Spleen (tissue), 11 donors: ENCODE data around the gene SLC12A6. TPM values are rescaled to one million over a fixed set of nuclear protein-coding genes. Genes with fewer than 3 reads are reported as not detected.

Experiments used
- DNase-seq: peaks from one replicate; pipeline ENCODE4 v3.0.0-alpha.2; 2020
- H3K27ac ChIP-seq, 8 donors: fragments of 200-600 bp; sonication (generic) in 7 of 8; 1 replicate in 4 of 8; 2 replicates in 4 of 8; pipeline versions ENCODE4 v1.5.0 to v1.8.0; 2016 to 2021; ENCODE audit warnings: inconsistent platforms in 4 of 8, mild to moderate bottlenecking in 4 of 8, moderate library complexity in 1 of 8
- H3K27me3 ChIP-seq, 7 donors: fragments of 200-600 bp; sonication (generic) in 6 of 7; replicated peaks in 1 of 7; 1 replicate in 4 of 7; 2 replicates in 3 of 7; pipeline versions ENCODE4 v1.5.0 to v1.8.0; 2016 to 2021; ENCODE audit warnings: inconsistent platforms in 3 of 7, mild to moderate bottlenecking in 1 of 7
- H3K36me3 ChIP-seq, 6 donors: fragments of 200-600 bp; sonication (generic) in 5 of 6; 1 replicate in 4 of 6; 2 replicates in 2 of 6; pipeline versions ENCODE4 v1.5.0 to v1.8.0; 2016 to 2021; ENCODE audit warnings: inconsistent platforms in 2 of 6
- H3K4me1 ChIP-seq, 6 donors: fragments of 200-600 bp; sonication (generic) in 5 of 6; 1 replicate in 3 of 6; 2 replicates in 3 of 6; pipeline versions ENCODE4 v1.5.0 to v1.8.0; 2016 to 2021; ENCODE audit warnings: inconsistent platforms in 3 of 6
- H3K4me3 ChIP-seq, 8 donors: fragments of 200-600 bp; sonication (generic) in 7 of 8; 1 replicate in 4 of 8; 2 replicates in 4 of 8; pipeline versions ENCODE4 v1.5.0 to v1.8.0; 2016 to 2021; ENCODE audit warnings: inconsistent platforms in 4 of 8, mild to moderate bottlenecking in 4 of 8, moderate library complexity in 2 of 8
- H3K9me3 ChIP-seq, 8 donors: fragments of 200-600 bp; sonication (generic) in 7 of 8; 1 replicate in 4 of 8; 2 replicates in 4 of 8; pipeline versions ENCODE4 v1.5.0 to v1.8.0; 2016 to 2021; ENCODE audit warnings: inconsistent platforms in 4 of 8
- POLR2A ChIP-seq, 3 donors: fragments of 450-650 bp; IDR thresholded peaks; one replicate each; pipeline ENCODE4 v1.5.1; 2017; ENCODE audit warnings: antibody characterized with exemption in 3 of 3, mild to moderate bottlenecking in 1 of 3
- POLR2AphosphoS5 ChIP-seq, 3 donors: sonication (generic); formaldehyde crosslinking; IDR thresholded peaks; one replicate each; pipeline ENCODE4 v1.5.1; 2017; ENCODE audit warnings: antibody characterized with exemption in 3 of 3
- WGBS, 5 donors: extraction: QIAGEN DNeasy Blood & Tissue Kit in 3 of 5; methylation state at CpG; one replicate each; pipeline versions ENCODE4 v1.1.5 to v1.1.7; 2013 to 2018; 5-methylcytosine and 5-hydroxymethylcytosine counted together
- intact Hi-C: fragments of 100-400 bp; cut with DNase I; formaldehyde crosslinking; loops from one replicate; pipeline ENCODE4 v1.15.0; 2023; ENCODE audit warnings: low total_unique reads
- microRNA-seq, 3 donors: library from miRNA; unstranded; fragments of <30 nt; microRNA quantifications; one replicate each; pipeline versions ENCODE4 to v1.1.0, GENCODE V29; 2019 to 2020
- polyA plus RNA-seq, 3 donors: library from polyadenylated mRNA; stranded (reverse); fragments of 200-250 nt; gene quantifications; one replicate each; pipeline ENCODE4 v1.2.1, GENCODE V29; 2013
- small RNA-seq, 4 donors: library from RNA; depleted of rRNA; stranded (forward); fragments of <200 nt; gene quantifications; one replicate each; pipeline ENCODE3, GENCODE V24; 2016
- total RNA-seq, 7 donors: library from RNA; depleted of rRNA in 3 of 7; stranded (reverse); fragments of >200 nt in 3 of 7; fragmentation: NEBNext Ultra II Directional in 4 of 7; extraction: Animal tissue kit (Norgen Biotek cat#: 25700) in 4 of 7; gene quantifications; one replicate each; pipeline versions ENCODE4 v1.1.0 to v1.2.1, GENCODE V29; 2016 to 2021
- TF ChIP-seq, protein P1 (sequence below), 11 experiments: fragments of 200-600 bp in 7 of 11; fragments of 450-650 bp in 4 of 11; sonication (generic) in 4 of 11; IDR thresholded peaks in 8 of 11; conservative IDR thresholded peaks in 3 of 11; 1 replicate in 7 of 11; 2 replicates in 4 of 11; pipeline versions ENCODE4 v1.4.0 to v1.8.0; 2016 to 2021; ENCODE audit warnings: antibody characterized with exemption in 11 of 11, inconsistent platforms in 4 of 11, mild to moderate bottlenecking in 1 of 11
- donor health status: healthy with polysubstance abuse.
- donor health status: DM: no; HTN: no; CAD: no; lungs with moderate emphysema.
- donor health status: DM: no; HTN: no; CAD: no.
- donor health status: Bipolar disorder and iron deficiency.
- donor health status: healthy.
- donor health status: DM: no; HTN: no; CAD: no.
- donor health status: DM: yes; HTN: yes; CAD: no.

SLC12A6 gene
- total and polyA plus RNA-seq, 10 donors: 5.2 to 120 (median 58.3) TPM

DNA sequence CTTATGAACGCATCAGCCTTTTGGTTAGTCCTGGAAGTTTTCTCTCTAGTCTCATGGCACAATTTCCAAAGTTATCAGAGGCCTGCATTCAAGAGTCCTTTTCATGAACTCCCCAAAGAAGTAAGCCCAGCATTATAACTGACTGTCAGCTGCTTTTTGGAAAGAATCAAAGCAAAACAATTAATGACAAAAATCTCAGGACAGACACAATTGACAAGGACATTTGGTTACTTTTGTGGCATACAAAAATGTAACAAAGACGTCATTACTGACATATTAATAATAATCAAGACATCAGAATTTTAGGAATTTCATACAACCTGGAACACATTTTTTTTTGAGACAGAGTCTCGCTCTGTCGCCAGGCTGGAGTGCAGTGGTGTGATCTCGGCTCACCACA is 148.9 kb downstream of the SLC12A6 start:
- intact Hi-C loops: no loop called here
- Histone ChIP-seq H3K27ac (peak overlapping the region in 1 of 8 donors; percentile 42), H3K4me3 (no peak overlapping the region), H3K27me3 (no peaks in the 10 kb centered on the region), H3K9me3 (no peaks in the 10 kb centered on the region), H3K4me1 (peaks cover 0 to 47% (median 17%) of the 10 kb centered on the region in 6 donors), H3K36me3 (peaks cover 0 to 23% (median 0%) of the 10 kb centered on the region in 6 donors)
- no peak for TF ChIP-seq POLR2A (IDR thresholded peaks at IDR 0.05)
- no peak for TF ChIP-seq POLR2AphosphoS5 (IDR thresholded peaks at IDR 0.05)
- TF ChIP-seq, protein P1, sequence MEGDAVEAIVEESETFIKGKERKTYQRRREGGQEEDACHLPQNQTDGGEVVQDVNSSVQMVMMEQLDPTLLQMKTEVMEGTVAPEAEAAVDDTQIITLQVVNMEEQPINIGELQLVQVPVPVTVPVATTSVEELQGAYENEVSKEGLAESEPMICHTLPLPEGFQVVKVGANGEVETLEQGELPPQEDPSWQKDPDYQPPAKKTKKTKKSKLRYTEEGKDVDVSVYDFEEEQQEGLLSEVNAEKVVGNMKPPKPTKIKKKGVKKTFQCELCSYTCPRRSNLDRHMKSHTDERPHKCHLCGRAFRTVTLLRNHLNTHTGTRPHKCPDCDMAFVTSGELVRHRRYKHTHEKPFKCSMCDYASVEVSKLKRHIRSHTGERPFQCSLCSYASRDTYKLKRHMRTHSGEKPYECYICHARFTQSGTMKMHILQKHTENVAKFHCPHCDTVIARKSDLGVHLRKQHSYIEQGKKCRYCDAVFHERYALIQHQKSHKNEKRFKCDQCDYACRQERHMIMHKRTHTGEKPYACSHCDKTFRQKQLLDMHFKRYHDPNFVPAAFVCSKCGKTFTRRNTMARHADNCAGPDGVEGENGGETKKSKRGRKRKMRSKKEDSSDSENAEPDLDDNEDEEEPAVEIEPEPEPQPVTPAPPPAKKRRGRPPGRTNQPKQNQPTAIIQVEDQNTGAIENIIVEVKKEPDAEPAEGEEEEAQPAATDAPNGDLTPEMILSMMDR (IDR thresholded peaks at IDR 0.05 in 8 of 11, conservative IDR thresholded peaks at IDR 0.05 in 3 of 11): no peak
- no peak for DNase-seq
- WGBS, 5 donors: 79 to 90% (median 87%) methylated on average over 5 of the region's 5 CpGs

DNA sequence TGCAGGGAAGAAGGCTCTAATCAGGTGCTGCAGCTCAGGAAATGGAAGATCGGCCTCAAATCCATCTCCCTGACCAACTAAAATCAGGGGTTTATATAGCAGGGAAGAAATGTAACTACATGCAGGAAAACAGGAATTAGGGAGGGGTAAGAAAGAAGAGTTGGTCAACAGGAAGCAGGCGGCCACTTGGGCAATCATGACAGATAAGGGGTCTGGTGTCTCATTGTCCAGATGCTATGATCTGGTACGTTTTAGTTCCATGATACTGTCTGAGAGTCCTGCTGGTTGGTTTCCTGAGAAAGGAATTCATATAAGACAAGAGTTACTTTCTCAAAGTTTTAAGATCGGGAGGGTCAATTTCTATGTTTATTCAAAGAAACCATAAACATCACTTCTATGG is 151.9 kb downstream of the SLC12A6 start:
- H3K4me1 ChIP-seq: peaks cover 0 to 50% (median 17%) of the 10 kb centered on the region in 6 donors
- peak overlapping the region in 1 of 8 donors; percentile 17 for H3K27ac ChIP-seq
- no peaks in the 10 kb centered on the region for H3K27me3 ChIP-seq
- DNase-seq: no peak
- TF ChIP-seq POLR2AphosphoS5 (IDR thresholded peaks at IDR 0.05) (no peak), POLR2A (IDR thresholded peaks at IDR 0.05) (no peak)
- TF ChIP-seq, protein P1 (IDR thresholded peaks at IDR 0.05 in 8 of 11, conservative IDR thresholded peaks at IDR 0.05 in 3 of 11): no peak
- no peaks in the 10 kb centered on the region for H3K9me3 ChIP-seq
- WGBS, 5 donors: 47 to 76% (median 65%) methylated on average over 4 of the region's 4 CpGs
- no peak overlapping the region for H3K4me3 ChIP-seq
- intact Hi-C loops: no loop called here
- H3K36me3 ChIP-seq: peaks cover 0 to 22% (median 0%) of the 10 kb centered on the region in 6 donors

DNA sequence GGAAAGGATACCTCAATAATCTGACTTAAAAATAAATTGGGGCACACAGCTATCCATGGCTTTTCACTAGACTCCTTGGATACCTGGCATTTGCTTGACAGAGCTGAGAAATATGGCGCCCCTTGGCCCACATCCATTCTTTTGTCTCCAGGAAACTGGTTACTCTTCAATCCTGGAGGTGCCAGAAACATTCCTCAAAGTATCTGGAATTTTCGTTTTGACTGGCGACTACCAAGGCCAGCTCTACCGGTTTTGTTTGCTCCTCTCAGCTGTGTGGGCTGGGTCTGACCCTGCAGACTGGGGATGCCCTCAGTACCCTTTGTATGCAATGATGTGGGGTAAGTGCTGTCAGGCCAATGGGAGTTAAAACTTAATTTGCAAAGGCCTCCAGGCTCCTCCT is 154.6 kb downstream of the SLC12A6 start:
- no peaks in the 10 kb centered on the region for H3K27me3 ChIP-seq
- intact Hi-C loops: no loop called here
- no peaks in the 10 kb centered on the region for H3K9me3 ChIP-seq
- DNase-seq: no peak
- H3K4me3 ChIP-seq: no peak overlapping the region
- TF ChIP-seq POLR2AphosphoS5 (IDR thresholded peaks at IDR 0.05) (no peak), POLR2A (IDR thresholded peaks at IDR 0.05) (no peak)
- TF ChIP-seq, protein P1 (IDR thresholded peaks at IDR 0.05 in 8 of 11, conservative IDR thresholded peaks at IDR 0.05 in 3 of 11): no peak
- H3K27ac ChIP-seq: no peak overlapping the region
- 62 to 86% (median 76%) methylated on average over 4 of the region's 4 CpGs for whole genome bisulfite sequencing, 5 donors
- peaks cover 0 to 22% (median 0%) of the 10 kb centered on the region in 6 donors for H3K36me3 ChIP-seq
- H3K4me1 ChIP-seq: peaks cover 0 to 23% (median 5%) of the 10 kb centered on the region in 6 donors

Small RNA genes within 50 kb of the gene (microRNA-seq; reads per million reads assigned to microRNA genes)
- 0 reads per million in 3 donors for gene MIR1233-1

Small RNA genes within 50 kb of the gene (small RNA-seq; reads per million reads assigned to genes)
- 0 reads per million in 4 donors for gene MIR1233-1
- 0 reads per million in 4 donors for gene RF00019

Other genes with a start within 250 kb of the SLC12A6 start
- gene EMC7, start 235.9 kb downstream of the SLC12A6 start, total RNA-seq: 10 to 100 TPM; 27.1 to 44.6 (median 39.4) TPM
- gene EMC7, start 235.9 kb downstream of the SLC12A6 start, polyA plus RNA-seq: 10 to 100 TPM; 34.5 to 47.5 (median 39.5) TPM
- gene PGBD4, start 235.7 kb downstream of the SLC12A6 start, total RNA-seq: 1 to 10 TPM; 1.4 to 3.1 (median 2.2) TPM
- gene PGBD4, start 235.7 kb downstream of the SLC12A6 start, polyA plus RNA-seq: 1 to 10 TPM; 1.6 to 1.7 (median 1.7) TPM
- gene KATNBL1, start 127.7 kb downstream of the SLC12A6 start, total RNA-seq: 10 to 100 TPM; 40.2 to 86.3 (median 52.4) TPM
- gene KATNBL1, start 127.7 kb downstream of the SLC12A6 start, polyA plus RNA-seq: 10 to 100 TPM; 18.4 to 21.0 (median 18.7) TPM
- gene EMC4, start 112.8 kb downstream of the SLC12A6 start, total RNA-seq: 100 to 1,000 TPM in 1 of 7 donors, 10 to 100 TPM in 6; 51.5 to 152 (median 64.4) TPM
- gene EMC4, start 112.8 kb downstream of the SLC12A6 start, polyA plus RNA-seq: 10 to 100 TPM; 77.0 to 94.4 (median 77.4) TPM
- gene NOP10, start 5.4 kb upstream of the SLC12A6 start, total RNA-seq: 100 to 1,000 TPM in 6 of 7 donors, 10 to 100 TPM in 1; 100.0 to 147 (median 132) TPM
- gene NOP10, start 5.4 kb upstream of the SLC12A6 start, polyA plus RNA-seq: 100 to 1,000 TPM; 180 to 329 (median 308) TPM
- not detected for gene NUTM1, start 5.5 kb upstream of the SLC12A6 start, total RNA-seq
- under 1 TPM in 1 of 3 donors, not detected in 2; 0.03 TPM for gene NUTM1, start 5.5 kb upstream of the SLC12A6 start, polyA plus RNA-seq
- gene LPCAT4, start 29.4 kb upstream of the SLC12A6 start, total RNA-seq: 10 to 100 TPM; 24.9 to 53.7 (median 47.4) TPM
- gene LPCAT4, start 29.4 kb upstream of the SLC12A6 start, polyA plus RNA-seq: 10 to 100 TPM; 18.6 to 39.1 (median 28.2) TPM
- gene GOLGA8A, start 100.0 kb upstream of the SLC12A6 start, total RNA-seq: 100 to 1,000 TPM in 2 of 7 donors, 10 to 100 TPM in 5; 52.5 to 128 (median 85.4) TPM
- 100 to 1,000 TPM in 1 of 3 donors, 10 to 100 TPM in 2; 26.1 to 103 (median 67.6) TPM for gene GOLGA8A, start 100.0 kb upstream of the SLC12A6 start, polyA plus RNA-seq
- gene GOLGA8B, start 245.9 kb upstream of the SLC12A6 start, total RNA-seq: 100 to 1,000 TPM in 5 of 7 donors, 10 to 100 TPM in 2; 49.1 to 155 (median 115) TPM
- 100 to 1,000 TPM in 1 of 3 donors, 10 to 100 TPM in 2; 23.2 to 135 (median 86.1) TPM for gene GOLGA8B, start 245.9 kb upstream of the SLC12A6 start, polyA plus RNA-seq